Renal pelvis (tissue), 4 donors: ENCODE data around the gene PCDH9. TPM values are rescaled to one million over a fixed set of nuclear protein-coding genes. Genes with fewer than 3 reads are reported as not detected.
"Not testable (repeated sequence)": the region's sequence is repeated elsewhere in the genome, so short reads cannot be mapped to it uniquely, and the experiment has no call there.

Experiments
- DNase-seq: peaks from one replicate; pipeline ENCODE4 v3.0.0-alpha.2; 2013
- polyA plus RNA-seq, 3 donors: library from polyadenylated mRNA; unstranded; fragments of 120-200 nt; gene quantifications; one replicate each; pipeline ENCODE4 v1.2.1, GENCODE V29; 2013; ENCODE audit not compliant: insufficient read length in 3 of 3

PCDH9 gene
- polyA plus RNA-seq, 3 donors = 13.7 to 14.1 (median 13.7) TPM

DNA sequence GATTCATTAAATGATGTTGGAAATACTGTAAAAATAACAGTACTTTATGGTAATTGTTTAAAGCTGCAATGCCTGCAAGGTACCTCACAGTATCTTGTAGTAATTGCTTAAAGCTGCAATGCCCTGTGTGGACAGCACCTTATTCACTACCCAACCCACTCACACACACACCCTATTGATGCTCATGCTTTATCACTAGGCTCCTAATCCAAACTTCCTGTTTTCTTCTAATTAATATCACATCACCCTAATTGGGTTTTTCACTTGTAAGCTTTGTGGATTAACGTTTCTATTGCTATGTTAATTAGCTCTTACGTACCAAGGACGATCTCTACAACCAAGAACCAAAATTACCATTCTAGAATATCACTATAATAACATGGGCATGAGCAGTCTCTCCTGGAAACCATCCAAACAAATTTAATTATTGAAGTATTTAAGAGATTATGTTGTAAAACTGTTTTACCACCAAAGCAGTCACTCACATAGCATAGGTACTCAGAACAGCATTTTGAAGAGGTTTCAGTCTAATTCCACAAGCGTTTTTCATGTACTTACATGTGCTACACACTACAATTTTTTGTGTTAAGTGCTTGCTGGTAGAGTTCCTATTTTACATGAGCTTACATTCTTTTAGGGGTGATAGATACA is 303.8 kb downstream of the PCDH9 start:
- DNase-seq = no peak

DNA sequence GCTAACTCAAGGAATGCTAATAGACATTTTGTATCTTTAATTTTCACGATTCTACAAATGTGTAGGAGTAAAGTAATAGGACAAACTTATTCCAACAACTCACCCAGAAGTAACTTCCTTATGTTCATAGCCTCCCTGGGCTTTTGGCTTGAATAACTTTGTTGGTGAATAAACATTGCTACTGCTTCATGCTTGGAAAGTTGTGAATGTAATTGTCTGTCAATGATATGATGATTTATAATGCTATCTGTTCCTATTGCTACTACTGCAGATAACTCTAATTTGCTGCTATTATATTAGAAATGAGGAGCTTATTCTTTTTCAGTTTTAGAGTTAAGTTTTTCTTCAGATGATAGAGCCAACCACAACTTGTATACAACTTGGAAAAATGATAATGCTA is 307.7 kb downstream of the PCDH9 start:
- DNase-seq = no peak

DNA sequence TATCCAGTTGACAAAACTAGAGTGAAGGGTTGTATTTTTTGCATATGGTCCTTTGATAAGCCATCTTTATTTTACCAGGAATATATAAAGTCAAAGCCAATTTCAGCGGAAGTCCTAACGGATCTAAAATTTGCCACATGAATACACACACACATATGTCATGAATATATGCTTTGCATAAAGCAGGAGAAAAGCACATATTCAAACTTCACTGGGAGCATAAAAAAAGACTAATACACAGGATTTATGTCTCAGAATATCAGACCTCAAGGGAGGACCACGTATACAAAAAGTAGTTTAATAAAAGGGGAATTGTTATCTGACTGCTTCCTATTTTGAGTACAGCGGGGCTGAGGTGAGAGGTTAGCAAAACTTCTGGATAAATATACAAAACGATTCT is 308.7 kb downstream of the PCDH9 start:
- DNase-seq = no peak

DNA sequence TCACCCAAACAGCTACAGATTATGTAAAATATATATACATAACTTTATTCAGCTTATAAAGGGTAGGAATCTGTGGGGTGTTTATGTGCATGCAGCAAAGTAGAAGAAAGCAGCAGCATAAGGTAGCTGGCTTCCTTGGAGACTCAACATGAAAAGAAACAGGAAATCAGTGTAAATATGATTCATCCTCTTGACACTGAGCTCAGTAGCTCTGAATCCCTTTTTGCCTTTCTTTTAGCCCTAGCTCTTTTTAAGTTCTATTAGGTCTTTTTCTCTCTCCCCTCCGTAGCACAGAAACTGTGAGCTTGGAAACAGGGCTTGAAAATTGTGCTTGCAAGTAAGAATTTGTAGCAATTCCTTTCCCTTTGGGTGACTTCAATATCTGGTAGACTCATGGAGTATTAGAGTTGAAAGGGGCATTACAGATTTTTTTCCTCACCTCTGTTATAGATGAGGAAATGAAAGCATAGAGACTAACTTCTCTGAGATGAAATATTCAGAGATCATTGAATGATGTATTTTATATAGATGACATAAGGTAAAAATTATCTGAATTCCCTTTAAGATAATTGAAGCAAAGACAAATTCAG is 314.4 kb downstream of the PCDH9 start:
- no peak for DNase-seq

DNA sequence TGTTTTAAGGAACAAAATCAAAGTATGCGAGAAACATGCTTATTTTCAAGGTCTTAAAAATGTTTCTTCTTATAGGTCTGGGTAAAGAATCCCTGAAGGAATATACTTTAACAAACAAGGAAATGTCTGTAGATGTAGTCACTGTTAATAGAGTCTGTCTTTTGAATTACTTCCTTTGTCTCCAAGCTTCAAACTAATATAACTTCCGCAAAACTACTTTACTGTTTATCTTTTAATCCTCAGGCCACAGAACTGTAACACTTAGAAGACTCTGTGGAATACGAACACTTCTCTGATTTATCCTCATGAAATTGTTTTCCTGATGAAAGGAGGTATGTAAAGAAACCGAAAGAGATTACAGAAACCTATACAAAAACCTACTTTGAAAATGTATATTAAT is 316.0 kb downstream of the PCDH9 start:
- DNase-seq = no peak

DNA sequence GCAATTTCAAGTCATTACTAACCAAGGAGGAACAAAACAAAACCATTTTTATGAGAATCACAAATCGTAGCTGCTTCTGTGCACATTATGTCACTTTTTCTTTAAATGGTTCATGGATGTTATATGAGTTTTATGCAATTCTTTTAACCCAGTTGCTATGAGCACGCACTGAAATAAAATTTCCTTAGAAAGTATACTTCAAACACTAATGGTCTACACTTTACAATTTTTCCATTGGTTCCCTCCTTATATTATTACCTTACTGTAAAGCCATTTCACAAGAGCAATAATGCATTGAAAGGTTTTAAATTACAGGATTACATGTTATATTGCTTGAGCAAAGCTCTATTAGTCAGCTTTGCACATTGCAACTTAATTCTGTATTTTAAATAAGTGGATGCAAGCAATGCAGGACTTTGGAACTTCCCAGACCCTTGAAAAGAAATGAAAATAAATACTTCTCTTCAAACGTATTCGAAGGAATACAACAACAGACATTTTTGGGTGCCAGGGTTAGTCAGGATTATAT is 318.7 kb downstream of the PCDH9 start:
- no peak for DNase-seq

DNA sequence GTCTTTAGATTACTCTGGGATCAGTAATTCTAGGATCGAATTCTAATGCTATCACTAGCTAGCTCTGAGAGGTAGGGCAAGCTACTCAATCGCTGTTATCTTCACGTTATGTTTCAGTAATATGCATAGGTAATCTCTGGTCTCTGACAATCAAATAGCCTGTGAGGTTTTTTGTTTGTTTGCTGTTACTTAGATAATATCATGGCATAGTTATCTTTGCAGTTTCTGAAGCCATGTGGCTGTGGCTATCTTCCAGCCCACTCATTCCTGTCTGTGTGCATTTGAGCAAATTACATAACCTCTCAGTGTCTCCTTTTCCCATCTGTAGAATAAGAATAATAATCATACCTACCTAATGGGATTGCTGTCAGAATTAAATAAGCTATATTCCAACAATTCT is 330.2 kb downstream of the PCDH9 start:
- no peak for DNase-seq

DNA sequence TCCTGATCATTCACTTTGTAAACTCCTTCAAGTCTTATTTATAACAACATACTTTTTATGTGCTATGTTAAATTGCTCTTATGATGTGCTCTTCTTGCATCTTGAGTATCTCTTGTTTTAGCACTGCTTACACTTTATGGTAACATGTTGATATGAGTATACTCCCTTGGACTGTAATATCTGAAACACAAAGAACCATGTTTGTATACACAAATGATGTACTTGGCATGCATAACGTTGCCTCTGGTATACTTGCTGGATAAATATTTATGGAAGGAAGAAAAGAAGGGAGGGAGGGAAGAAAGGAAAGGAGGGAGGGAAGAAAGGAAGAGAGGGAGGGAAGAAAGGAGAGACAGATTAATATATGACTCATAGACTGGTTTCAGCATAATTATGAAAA is 333.2 kb downstream of the PCDH9 start:
- DNase-seq = no peak

DNA sequence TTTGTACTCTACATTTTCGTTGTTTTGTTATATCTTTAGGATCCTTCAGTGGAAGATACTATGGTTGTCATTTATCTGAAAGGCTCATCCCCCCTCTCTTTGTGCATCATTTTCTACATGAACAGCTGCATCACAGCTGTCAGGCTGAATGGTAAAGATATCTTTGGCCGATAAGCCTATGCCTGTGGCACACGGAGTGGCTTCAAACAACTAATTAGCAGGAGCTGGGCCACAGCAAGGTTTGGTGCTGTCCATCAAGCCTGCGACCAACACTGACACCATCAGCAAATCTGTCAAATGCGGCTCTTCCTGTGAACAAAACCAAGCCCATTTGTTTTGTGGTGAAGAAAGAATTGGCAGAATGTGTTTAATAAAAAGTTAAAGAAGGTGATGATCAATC is 334.4 kb downstream of the PCDH9 start:
- DNase-seq = no peak

DNA sequence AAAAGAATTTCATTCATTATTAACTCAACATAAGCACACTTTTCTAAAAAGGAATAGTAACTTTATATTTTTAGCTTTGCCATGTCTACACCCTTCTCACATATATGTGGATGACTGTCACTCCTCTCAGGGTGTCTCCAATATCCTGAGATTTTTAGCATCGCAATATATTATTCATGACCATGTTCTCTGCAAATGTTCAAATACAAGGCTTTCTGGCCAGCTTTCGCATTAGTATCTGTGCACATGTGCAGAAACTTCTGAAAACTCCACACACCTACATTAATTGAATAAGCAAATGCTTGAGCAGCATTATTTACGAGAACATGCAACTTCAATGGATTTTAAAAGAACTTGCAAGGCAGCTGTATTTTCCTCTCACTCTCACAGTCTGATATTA is 334.8 kb downstream of the PCDH9 start:
- DNase-seq = no peak

DNA sequence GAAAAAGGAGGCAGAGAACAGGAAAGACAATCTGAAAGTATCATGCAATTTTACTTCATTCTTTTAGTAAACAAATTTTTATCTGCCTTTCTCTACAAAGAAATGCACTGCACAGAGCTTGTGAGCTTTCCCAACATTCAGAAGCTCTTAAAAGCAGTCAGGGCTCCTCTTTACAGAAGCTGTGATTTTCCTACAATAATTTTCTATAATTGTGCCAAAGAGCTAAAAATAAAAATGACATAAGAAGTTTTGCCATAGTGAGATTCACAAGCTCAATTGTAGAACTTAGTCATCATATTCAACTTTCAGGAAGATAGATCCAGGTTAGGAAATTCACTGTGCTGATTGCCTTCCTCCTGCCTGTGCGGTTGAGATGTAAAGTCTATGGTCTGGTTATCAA is 341.4 kb downstream of the PCDH9 start:
- no peak for DNase-seq

DNA sequence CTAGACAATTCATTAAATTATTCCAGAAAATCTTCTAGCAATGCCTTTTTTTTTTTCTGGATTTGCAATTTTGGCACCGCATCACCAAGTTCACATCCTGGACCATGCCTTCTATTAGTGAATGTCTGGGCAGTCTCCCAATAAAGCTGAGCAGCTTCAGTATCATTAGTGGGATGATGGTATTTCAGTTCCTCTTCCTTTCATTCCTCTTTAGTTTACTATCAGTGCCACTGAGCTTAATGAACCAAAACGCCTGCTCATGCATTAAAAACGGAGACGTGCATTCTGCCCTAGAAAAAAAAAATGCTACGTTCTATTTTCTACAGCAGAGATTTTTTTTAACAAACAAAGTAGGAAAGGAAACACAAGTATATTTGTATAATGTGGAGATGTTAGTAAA is 343.0 kb downstream of the PCDH9 start:
- DNase-seq = peak; percentile 42

DNA sequence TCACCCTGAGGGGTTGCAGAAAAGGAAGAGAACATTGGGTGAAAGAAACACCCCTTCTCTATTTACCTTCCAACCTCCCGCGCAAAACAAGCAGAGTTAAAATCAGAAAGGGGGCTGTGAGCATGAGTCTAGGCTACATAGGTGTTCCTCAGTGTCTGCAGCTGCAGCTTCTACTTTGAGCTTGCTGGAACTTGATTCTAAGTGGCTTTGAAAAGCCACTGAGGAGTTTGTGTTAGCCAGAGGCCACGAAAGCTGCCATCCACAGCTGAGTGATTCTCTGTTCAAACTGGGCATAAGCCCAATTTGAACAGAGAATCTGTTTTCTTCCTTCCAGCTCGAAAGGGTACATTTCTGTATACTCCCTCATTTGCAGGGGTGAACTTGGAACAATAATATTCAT is 343.9 kb downstream of the PCDH9 start:
- no peak for DNase-seq

DNA sequence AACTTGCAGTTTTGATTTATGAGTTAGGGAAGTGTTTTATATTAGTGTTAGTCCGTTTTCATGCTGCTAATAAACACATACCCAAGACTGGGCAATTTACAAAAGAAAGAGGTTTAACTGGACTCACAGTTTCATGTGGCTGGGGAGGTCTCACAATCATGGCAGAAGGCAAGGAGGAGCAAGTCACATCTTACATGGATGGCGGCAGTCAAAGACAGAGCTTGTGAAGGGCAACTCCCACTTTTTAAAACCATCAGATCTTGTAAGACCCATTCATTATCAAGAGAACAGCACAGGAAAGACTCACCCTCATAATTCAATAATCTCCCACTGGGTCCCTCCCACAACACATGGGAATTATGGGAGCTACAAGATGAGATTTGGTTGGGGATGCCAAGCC is 349.0 kb downstream of the PCDH9 start:
- not testable (repeated sequence) for DNase-seq

DNA sequence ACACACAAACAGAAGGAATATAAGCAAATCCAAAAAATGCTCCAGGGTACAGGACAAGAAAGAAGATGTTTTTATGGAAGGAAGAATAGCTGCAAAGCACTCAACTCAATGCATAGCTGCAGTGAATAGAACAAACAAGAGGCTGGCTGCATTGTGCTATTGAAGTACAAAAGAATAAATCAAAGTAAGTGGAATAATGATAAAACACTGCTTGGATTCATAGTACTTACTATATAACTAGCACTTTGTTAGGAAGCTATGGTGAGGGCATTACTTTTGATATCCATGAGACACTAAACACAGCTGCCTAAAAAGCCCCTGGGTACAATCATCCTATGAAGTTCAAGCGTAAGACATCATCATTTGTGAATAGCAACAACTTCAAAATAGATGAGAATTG is 350.1 kb downstream of the PCDH9 start:
- DNase-seq = no peak

DNA sequence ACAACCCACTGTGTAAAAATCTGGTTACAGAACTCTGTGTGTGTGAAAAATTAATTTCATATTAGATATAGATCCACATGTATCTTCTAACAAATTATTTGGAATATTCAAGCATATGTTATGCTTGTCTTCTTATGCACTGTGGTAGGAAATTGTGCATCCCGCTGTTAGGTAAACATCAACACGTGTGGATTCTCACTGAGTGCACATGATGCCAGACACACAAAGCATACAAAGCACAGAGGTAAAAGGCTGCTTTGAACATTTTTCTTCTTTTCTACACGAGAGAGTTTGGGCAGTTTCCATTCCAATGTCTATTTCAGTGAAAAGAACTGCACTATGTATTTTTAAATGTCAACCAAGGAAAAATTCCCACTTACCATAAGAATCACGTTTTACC is 354.9 kb downstream of the PCDH9 start:
- DNase-seq = no peak

DNA sequence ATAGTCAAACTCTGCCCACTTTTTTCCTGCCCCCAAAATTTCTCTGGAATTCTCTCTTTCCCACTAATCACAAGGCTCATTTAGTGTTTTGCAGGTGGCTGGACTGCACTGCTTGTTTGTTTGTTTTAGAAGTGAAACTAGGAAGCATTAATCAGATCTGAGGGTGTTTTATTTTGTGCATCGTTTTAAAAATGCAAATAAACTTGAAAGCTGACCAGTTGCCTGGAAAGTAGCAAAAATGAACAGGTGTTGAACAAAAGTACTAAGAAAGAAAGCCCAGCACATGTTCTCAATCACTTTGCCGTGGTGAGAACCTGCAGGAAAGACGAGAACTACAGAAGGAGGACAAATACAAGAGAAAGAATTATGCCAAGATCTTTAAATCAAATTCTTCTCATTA is 365.5 kb downstream of the PCDH9 start:
- no peak for DNase-seq

DNA sequence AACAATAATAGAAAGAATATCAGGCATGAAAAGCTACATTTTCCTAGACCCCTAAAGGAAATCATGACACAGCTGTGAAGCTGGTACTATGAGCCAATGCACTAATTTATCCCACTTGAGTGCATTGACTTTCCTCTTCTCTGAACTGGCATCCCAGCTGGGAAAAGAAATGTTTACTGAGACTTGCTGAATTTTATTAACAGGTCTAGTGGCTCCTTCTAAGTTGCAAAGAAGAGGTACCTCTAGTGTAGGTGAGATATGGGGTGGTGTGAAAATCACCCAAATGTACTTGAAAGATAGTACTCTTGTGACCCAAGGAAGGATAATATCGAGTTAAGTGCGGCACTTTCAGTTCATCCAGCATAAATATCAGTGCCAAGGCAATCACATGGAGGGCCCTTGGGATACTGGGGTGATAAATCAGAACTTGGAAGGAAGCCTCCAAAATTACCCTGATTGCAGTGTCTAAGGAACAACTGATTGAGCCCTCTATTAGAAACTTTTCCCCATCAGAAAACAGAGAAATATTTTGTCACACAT is 369.2 kb downstream of the PCDH9 start:
- no peak for DNase-seq

DNA sequence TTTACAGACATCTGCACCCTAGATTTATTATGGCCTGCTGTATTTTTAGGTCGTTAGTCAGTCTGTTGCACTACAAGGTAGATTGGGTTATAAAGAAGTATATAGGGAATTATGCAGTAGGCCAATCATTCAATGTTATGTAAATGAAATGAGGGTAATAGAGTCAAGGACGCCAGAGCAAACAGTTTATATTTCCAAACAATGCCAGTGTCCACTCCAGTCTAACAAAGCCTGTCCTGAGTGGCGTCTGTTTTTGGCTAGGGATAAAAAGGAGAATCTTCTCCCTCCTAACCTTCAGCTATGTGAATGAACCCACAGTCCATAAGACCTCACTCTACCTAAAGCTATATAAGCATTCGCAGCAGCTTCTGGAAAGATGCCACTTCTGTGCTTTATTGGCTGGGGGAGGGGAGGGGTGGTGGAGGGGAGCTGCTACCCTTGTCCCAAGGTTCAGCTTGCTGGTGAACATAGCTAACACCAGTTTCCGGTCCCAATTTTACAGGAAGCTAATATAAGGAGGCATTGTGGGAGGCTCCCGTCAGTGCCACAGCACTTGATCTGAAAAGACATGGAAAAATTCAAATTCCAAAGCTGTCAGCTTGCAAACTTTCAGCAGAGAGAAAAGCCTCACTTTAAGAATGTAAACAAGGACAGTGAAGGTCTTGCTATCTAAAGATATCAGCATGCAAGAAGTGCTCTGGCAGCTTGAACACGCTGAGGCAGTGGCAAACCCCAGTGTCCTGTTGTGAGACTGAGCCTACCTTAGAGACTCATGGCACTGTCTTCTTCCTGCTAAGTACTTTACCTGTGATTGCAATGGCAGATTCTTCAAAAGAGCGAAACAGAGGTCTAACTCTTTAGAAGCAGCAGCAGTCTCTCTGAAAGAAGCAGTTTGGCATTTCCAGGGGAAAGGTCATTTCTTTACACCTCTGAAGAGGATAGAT is 369.9 kb downstream of the PCDH9 start:
- DNase-seq = no peak

DNA sequence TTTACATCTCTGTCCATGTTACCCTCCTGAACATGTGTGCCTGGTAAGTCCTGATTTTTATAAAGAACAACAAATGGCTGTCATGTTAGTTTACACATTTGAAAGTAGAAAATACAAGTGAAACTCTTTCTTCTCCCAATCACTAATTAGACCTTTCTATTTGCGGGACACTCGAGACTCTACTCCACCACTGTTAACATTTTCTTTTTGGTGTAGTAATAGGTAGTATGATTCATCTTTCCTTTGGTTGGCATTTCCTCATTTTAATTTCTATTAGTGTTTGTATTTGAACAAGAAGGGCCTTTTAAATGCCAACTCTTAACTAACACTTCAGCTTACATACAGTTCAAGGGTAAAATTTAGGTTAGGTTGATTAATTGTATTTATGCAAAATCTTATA is 371.1 kb downstream of the PCDH9 start:
- DNase-seq = no peak

DNA sequence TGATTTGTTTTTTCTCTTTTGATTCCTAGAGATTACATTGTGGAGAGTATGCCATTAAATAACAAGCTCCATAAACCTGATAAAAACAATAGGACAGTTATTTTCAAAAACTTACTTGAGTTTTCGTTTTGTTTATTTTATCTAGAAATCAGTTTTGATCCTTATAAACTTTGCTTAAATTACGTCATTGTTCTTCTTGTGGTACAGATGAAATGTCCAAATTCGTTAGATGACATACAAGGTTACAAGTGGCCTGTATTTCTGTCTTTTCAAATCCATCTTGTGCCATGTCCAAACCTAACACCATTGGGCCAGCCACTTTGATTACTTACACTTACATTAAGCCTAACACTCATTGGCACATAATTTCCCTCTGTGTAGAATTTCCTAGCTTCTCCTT is 372.0 kb downstream of the PCDH9 start:
- no peak for DNase-seq

DNA sequence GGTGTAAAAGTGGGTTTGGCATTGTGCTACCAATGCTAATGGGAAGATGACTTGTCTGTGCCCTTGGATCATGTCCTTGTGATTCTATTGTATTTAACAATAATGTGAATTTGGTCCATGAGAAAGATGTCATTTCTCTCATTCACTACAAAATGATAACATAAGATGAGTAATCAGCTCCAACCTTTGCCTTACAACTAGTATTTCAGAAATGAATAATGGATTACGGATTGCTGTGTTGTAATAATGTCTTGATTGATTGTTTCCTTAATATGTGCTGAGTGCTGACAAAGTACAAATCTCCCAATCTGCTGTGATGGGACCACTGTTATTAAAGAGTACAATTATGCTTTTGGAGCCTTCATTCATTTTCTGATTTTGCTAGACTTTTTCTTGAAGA is 375.0 kb downstream of the PCDH9 start:
- no peak for DNase-seq

DNA sequence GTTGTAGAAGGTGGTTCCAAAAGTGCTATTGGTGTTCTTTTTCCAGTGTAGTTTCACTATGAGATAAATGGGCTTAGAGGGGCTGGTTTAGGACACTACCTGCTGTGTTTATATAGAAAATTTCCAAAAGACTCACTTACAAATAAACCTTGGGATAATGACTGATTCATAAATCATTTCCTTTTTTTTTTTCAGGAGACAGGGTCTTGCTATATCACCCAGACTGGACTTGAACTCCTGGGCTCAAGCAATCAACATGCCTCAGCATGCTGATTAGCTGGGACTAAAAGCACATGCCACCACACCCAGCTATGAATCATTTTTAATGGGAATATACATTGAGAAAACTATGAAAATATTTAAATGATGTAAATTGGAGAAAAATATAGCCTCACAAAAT is 376.6 kb downstream of the PCDH9 start:
- no peak for DNase-seq
